HEK293 (cell line): ENCODE results near the gene TP53BP1.

Source experiments
- CTCF ChIA-PET: fragments of 350-600 bp; formaldehyde crosslinking; extraction: SDS; loops from one replicate; lab custom pipeline; 2021; ENCODE audit warnings: antibody characterized with exemption; lab: Yijun Ruan, JAX
- POLR2A ChIA-PET: fragments of 300-600 bp; formaldehyde crosslinking; extraction: SDS; loops from one replicate; lab custom pipeline; 2020; ENCODE audit warnings: antibody characterized with exemption, inconsistent platforms; lab: Yijun Ruan, JAX
- H3K27ac ChIP-seq: fragments of 200-500 bp; sonication (Bioruptor generic); 2 replicates; pipeline ENCODE4 v1.5.1; 2014; ENCODE audit warnings: low read depth, low read length, control low read depth, inconsistent platforms; ENCODE audit errors: extremely low read depth
- H3K36me3 ChIP-seq, 2 experiments: fragments of 200-500 bp in 1 of 2; sonication (Bioruptor generic) in 1 of 2; 1 replicate in 1 of 2; 2 replicates in 1 of 2; pipeline ENCODE4 v1.5.1; 2014 to 2017; ENCODE audit warnings: inconsistent platforms in 2 of 2, low read length in 2 of 2; ENCODE audit not compliant: control insufficient read depth in 2 of 2, insufficient read depth in 1 of 2
- H3K4me1 ChIP-seq: fragments of 200-500 bp; sonication (Bioruptor generic); 2 replicates; pipeline ENCODE4 v1.5.1; 2014; ENCODE audit warnings: mild to moderate bottlenecking, low read length, inconsistent platforms; ENCODE audit not compliant: control insufficient read depth, insufficient read depth
- H3K4me3 ChIP-seq: 2 replicates; pipeline ENCODE4 v1.5.1; 2011; ENCODE audit warnings: low read depth, mild to moderate bottlenecking, control low read depth, low read length, moderate library complexity
- H3K9me3 ChIP-seq: fragments of 200-500 bp; sonication (Bioruptor generic); 2 replicates; pipeline ENCODE4 v1.5.1; 2014; ENCODE audit warnings: low read depth, low read length, inconsistent platforms; ENCODE audit not compliant: control insufficient read depth, insufficient read depth
- SALL2 ChIP-seq: fragments of 450-650 bp; formaldehyde crosslinking; IDR thresholded peaks from 2 replicates; pipeline ENCODE4 v1.5.0; 2017; ENCODE audit warnings: missing biosample characterization, mild to moderate bottlenecking, missing genetic modification characterization, borderline replicate concordance
- SETDB1 ChIP-seq: IDR thresholded peaks from one replicate; pipeline ENCODE4 v1.6.1; 2017; ENCODE audit warnings: mild to moderate bottlenecking, low read length, moderate library complexity, mixed read lengths; ENCODE audit not compliant: insufficient read length
- SP2 ChIP-seq: fragments of 450-650 bp; formaldehyde crosslinking; IDR thresholded peaks from 2 replicates; pipeline ENCODE4 v1.5.1; 2016; ENCODE audit warnings: missing biosample characterization, missing genetic modification characterization
- TCF7L2 ChIP-seq: IDR thresholded peaks from 2 replicates; pipeline ENCODE4 v1.6.1; 2011; ENCODE audit warnings: low read depth, mild to moderate bottlenecking, inconsistent platforms, low read length, moderate library complexity, borderline replicate concordance
- ZNF169 ChIP-seq: fragments of 450-650 bp; formaldehyde crosslinking; IDR thresholded peaks from 2 replicates; pipeline ENCODE4 v1.5.1; 2016; ENCODE audit warnings: missing biosample characterization, missing genetic modification characterization
- ZNF221 ChIP-seq: fragments of 450-650 bp; formaldehyde crosslinking; IDR thresholded peaks from 2 replicates; pipeline ENCODE4 v1.5.1; 2017; ENCODE audit warnings: missing biosample characterization, missing genetic modification characterization, borderline replicate concordance
- ZNF501 ChIP-seq: fragments of 450-650 bp; formaldehyde crosslinking; IDR thresholded peaks from 2 replicates; pipeline ENCODE4 v1.5.1; 2016; ENCODE audit warnings: missing biosample characterization, missing genetic modification characterization
- ZNF510 ChIP-seq: fragments of 450-650 bp; formaldehyde crosslinking; IDR thresholded peaks from 2 replicates; pipeline ENCODE4 v1.5.1; 2018; ENCODE audit warnings: mild to moderate bottlenecking, missing genetic modification characterization, missing biosample characterization; ENCODE audit not compliant: insufficient replicate concordance
- ZNF654 ChIP-seq: fragments of 450-650 bp; formaldehyde crosslinking; IDR thresholded peaks from 2 replicates; pipeline ENCODE4 v1.5.1; 2016; ENCODE audit warnings: low read depth, missing biosample characterization, missing genetic modification characterization
- ZNF670 ChIP-seq: fragments of 450-650 bp; formaldehyde crosslinking; IDR thresholded peaks from 2 replicates; pipeline ENCODE4 v1.5.1; 2016; ENCODE audit warnings: missing biosample characterization, missing genetic modification characterization, low read depth
- ZNF747 ChIP-seq: fragments of 450-650 bp; formaldehyde crosslinking; IDR thresholded peaks from 2 replicates; pipeline ENCODE4 v1.5.1; 2016; ENCODE audit warnings: missing biosample characterization, missing genetic modification characterization
- ZSCAN16 ChIP-seq: fragments of 450-650 bp; formaldehyde crosslinking; IDR thresholded peaks from 2 replicates; pipeline ENCODE4 v1.5.1; 2016; ENCODE audit warnings: missing biosample characterization, missing genetic modification characterization
- TF ChIP-seq, protein P1 (sequence below): fragments of 450-650 bp; formaldehyde crosslinking; optimal IDR thresholded peaks from 2 replicates; pipeline ENCODE3; 2016; ENCODE audit warnings: missing biosample characterization, mild to moderate bottlenecking, missing genetic modification characterization
- TF ChIP-seq, protein P2 (sequence below): fragments of 450-650 bp; formaldehyde crosslinking; IDR thresholded peaks from 2 replicates; pipeline ENCODE4 v1.5.1; 2017; ENCODE audit warnings: missing biosample characterization, mild to moderate bottlenecking, missing genetic modification characterization, moderate library complexity
- TF ChIP-seq, protein P3 (sequence below): fragments of 450-650 bp; formaldehyde crosslinking; IDR thresholded peaks from 2 replicates; pipeline ENCODE4 v1.5.1; 2016; ENCODE audit warnings: missing biosample characterization, missing genetic modification characterization
- TF ChIP-seq, protein P4 (sequence below): fragments of 450-650 bp; formaldehyde crosslinking; IDR thresholded peaks from 2 replicates; pipeline ENCODE4 v1.5.1; 2017; ENCODE audit warnings: missing biosample characterization, missing genetic modification characterization

The TP53BP1 gene

DNA sequence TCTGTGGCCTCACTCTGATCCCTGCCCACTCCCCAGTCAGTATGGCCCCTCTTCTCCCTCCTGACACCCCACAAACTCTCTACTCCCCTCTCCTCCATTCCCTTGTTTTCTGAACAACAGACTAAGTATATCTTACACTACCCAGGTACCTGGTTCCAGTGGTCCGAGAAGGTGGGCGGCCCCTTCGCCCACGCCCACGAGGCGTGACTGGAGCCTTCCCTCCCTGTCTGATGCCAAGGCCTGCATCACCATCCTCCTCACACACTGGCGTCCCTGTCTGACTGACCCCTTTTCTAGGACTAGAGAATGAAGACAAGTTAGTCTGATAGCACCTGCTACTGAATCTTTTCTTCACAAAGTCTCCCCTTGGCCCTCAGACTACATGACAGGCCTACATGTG lies 72.1 kb downstream of the TP53BP1 start:
- ChIA-PET CTCF (interaction anchor here (0.7 to 0.8 kb wide), 2 partner anchors 19 to 68 kb away, joined by 3 read pairs; no protein-coding TSS in a partner anchor), POLR2A (no interaction called here)
- Histone ChIP-seq H3K27ac (no peak overlapping the region), H3K4me1 (no peaks in the 10 kb centered on the region), H3K4me3 (no peak overlapping the region), H3K36me3 (peaks cover 0 to 59% of the 10 kb centered on the region in 2 experiments; a peak in 2 of 3 replicates), H3K9me3 (no peaks in the 10 kb centered on the region)
- TF ChIP-seq TCF7L2, result no peak
- TF ChIP-seq SALL2 (tag by site-specific recombination), result no peak
- TF ChIP-seq ZNF747 (tag by site-specific recombination), result no peak
- TF ChIP-seq ZNF510, result no peak

DNA sequence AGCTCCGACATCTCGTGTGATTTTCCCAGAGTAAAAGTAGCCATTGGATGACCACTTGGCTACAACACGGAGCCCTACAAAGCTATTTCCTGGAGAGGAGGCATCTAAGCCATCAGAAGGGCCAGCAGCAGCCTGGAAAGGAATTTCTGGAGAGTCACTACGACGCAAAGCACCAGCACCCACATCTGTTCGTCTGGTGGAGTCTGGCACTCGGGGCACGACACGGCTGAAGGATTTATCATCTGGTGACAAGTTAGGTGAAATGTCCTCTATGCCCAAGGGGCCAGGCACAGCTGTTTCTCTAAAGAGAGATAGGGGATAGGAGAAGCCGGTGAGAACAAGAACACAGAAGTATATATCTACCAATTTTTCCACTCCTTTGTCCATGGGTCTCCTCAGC lies 72.5 kb downstream of the TP53BP1 start:
- ChIA-PET CTCF (interaction anchor here (0.7 to 0.8 kb wide), 2 partner anchors 20 to 68 kb away, joined by 3 read pairs; no protein-coding TSS in a partner anchor), POLR2A (no interaction called here)
- Histone ChIP-seq H3K36me3 (peaks cover 0 to 63% of the 10 kb centered on the region in 2 experiments; a peak in 2 of 3 replicates), H3K4me3 (no peak overlapping the region), H3K9me3 (no peaks in the 10 kb centered on the region), H3K27ac (no peak overlapping the region), H3K4me1 (no peaks in the 10 kb centered on the region)
- TF ChIP-seq, protein P1, sequence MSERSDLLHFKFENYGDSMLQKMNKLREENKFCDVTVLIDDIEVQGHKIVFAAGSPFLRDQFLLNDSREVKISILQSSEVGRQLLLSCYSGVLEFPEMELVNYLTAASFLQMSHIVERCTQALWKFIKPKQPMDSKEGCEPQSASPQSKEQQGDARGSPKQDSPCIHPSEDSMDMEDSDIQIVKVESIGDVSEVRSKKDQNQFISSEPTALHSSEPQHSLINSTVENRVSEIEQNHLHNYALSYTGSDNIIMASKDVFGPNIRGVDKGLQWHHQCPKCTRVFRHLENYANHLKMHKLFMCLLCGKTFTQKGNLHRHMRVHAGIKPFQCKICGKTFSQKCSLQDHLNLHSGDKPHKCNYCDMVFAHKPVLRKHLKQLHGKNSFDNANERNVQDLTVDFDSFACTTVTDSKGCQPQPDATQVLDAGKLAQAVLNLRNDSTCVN (tag by site-specific recombination), result no peak
- TF ChIP-seq, protein P2, sequence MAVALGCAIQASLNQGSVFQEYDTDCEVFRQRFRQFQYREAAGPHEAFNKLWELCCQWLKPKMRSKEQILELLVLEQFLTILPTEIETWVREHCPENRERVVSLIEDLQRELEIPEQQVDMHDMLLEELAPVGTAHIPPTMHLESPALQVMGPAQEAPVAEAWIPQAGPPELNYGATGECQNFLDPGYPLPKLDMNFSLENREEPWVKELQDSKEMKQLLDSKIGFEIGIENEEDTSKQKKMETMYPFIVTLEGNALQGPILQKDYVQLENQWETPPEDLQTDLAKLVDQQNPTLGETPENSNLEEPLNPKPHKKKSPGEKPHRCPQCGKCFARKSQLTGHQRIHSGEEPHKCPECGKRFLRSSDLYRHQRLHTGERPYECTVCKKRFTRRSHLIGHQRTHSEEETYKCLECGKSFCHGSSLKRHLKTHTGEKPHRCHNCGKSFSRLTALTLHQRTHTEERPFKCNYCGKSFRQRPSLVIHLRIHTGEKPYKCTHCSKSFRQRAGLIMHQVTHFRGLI, result no peak
- TF ChIP-seq, protein P3, sequence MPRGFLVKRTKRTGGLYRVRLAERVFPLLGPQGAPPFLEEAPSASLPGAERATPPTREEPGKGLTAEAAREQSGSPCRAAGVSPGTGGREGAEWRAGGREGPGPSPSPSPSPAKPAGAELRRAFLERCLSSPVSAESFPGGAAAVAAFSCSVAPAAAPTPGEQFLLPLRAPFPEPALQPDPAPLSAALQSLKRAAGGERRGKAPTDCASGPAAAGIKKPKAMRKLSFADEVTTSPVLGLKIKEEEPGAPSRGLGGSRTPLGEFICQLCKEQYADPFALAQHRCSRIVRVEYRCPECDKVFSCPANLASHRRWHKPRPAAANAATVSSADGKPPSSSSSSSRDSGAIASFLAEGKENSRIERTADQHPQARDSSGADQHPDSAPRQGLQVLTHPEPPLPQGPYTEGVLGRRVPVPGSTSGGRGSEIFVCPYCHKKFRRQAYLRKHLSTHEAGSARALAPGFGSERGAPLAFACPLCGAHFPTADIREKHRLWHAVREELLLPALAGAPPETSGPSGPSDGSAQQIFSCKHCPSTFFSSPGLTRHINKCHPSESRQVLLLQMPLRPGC (tag by site-specific recombination), result no peak
- TF ChIP-seq ZNF221 (tag by site-specific recombination) (no peak), ZNF169 (no peak), ZNF670 (tag by site-specific recombination) (no peak), ZNF654 (tag by site-specific recombination) (no peak), ZNF501 (no peak), ZSCAN16 (tag by site-specific recombination) (no peak), SETDB1 (no peak), SP2 (tag by site-specific recombination) (no peak)
- TF ChIP-seq, protein P4, sequence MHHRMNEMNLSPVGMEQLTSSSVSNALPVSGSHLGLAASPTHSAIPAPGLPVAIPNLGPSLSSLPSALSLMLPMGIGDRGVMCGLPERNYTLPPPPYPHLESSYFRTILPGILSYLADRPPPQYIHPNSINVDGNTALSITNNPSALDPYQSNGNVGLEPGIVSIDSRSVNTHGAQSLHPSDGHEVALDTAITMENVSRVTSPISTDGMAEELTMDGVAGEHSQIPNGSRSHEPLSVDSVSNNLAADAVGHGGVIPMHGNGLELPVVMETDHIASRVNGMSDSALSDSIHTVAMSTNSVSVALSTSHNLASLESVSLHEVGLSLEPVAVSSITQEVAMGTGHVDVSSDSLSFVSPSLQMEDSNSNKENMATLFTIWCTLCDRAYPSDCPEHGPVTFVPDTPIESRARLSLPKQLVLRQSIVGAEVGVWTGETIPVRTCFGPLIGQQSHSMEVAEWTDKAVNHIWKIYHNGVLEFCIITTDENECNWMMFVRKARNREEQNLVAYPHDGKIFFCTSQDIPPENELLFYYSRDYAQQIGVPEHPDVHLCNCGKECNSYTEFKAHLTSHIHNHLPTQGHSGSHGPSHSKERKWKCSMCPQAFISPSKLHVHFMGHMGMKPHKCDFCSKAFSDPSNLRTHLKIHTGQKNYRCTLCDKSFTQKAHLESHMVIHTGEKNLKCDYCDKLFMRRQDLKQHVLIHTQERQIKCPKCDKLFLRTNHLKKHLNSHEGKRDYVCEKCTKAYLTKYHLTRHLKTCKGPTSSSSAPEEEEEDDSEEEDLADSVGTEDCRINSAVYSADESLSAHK (tag by site-specific recombination), result no peak
